GM19328 (cell line): Measurements from ENCODE around the gene KCTD1.
A peak's percentile ranks its signal among the peaks of the same experiment; 100 is the strongest.

Source experiments
- ATAC-seq: cut with Tn5 transposase; IDR thresholded peaks from one replicate; pipeline ENCODE4 v1.9.1; 2021; ENCODE audit warnings: mild to moderate bottlenecking, moderate library complexity; ENCODE audit not compliant: unreplicated experiment

KCTD1 gene

GRCh38 chr18:26549263-26550094 is 1.1 kb upstream of the KCTD1 start:
- ATAC-seq = no peak

- ATAC-seq = peak; percentile 53
These were observed 523 bp downstream of the KCTD1 start for GRCh38 chr18:26547646-26548414.

GRCh38 chr18:26546875-26547645 is 1.3 kb downstream of the KCTD1 start:
- no peak for ATAC-seq

GRCh38 chr18:26546170-26546874 is 2.0 kb downstream of the KCTD1 start:
- no peak for ATAC-seq

DNA sequence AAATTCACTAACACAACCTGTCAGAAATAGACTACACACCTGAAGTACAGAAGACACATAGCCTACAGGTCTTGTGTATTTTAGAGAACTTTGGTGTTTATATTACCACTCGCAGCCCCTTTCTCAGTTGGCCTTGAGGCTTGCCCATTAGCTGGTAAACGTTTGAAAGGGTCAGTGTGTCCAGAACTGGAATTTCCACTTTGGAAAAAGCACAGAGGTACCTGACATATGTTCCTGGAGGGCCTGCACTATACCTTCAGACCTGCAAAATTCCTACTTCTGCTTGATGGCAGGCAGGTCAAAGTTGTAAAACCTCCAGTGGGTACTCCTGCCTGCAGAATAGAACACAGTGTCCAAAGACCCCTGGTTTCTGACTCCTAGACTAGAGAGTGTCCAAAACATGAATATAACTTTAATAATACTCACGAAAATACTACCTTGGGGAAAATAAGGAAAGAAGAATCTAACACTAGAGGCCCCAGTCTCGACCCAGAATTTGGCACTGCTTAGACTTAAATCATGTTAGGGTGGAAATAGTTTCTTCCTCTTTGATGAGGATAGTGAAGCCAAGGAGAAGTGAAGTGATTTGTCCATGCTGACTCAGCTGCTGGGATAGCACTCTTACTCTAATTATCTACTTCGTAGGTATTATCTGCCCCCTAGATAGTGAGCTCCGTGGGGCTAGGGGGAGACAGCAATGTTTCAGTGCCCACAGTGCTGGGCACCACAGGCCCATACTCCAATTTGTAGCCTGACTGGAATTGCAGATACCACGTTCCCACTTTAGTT is 2.8 kb downstream of the KCTD1 start:
- ATAC-seq = no peak

DNA sequence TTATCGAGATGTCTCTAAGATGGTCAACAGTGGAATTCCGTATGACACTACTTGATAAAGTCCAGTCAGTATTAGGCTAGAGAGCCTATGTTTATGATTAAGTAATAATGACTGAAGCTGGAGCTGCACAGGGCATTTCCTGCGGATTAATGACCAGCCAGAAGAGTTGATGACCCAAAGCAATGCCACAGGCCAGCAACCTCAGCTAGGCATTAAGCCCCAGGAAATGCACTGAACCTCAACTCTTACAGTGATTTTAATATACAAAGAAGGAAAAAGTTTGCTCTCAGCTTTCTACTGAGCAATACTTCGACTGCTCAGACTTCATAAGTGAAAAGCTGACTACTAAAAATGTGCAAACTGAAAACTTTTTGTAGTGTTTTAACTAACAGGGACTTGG is 3.9 kb downstream of the KCTD1 start:
- no peak for ATAC-seq

DNA sequence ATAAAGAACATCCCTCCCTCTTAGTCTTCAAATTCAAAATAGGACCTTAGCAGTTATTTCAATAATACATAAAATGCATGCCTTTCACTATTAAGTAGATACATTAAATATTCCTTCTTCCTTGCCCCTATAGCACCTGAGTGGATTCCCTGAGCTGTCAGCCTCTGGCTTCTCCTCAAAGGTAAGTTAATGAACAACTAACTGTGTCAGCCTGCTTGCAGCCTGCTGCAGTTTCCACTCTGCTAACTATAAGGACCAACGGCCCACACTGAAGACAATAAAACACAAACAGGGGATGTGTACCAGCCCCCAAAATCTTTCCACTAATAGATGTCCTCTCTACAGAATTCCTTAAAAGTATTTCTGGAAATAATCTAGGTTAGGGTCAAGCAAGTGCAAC is 5.0 kb downstream of the KCTD1 start:
- no peak for ATAC-seq

DNA sequence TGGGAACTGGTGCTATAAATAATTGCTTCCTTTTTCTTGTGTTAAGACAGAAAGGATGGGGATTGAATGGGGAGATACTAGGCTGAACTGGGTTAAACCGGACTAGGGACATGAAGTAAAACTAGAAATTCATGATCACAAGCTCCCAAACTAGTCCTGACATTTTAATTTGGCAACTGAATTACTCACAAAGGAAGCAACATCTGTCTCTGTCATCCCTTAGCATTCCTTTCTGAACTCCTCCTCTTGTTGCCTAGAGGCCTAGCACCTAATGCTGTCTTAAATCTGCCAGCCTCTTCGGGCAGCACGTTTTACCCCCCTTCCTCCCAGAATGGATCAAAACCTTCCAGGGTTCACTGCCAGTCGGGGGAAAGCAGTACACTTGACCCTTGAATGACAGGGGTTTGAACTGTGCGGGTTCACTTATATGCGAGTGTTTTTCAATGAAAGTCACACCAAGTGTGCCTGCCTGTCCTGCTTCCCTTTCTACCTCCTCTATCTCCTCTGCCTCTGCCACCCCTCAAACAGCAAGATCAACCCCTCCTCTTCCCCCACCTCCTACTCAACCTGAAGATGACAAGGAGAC is 8.2 kb downstream of the KCTD1 start:
- ATAC-seq = no peak

GRCh38 chr18:26538524-26538923 is 9.8 kb downstream of the KCTD1 start:
- no peak for ATAC-seq

GRCh38 chr18:26536664-26537063 is 11.7 kb downstream of the KCTD1 start:
- ATAC-seq = no peak

GRCh38 chr18:26536032-26536431 is 12.3 kb downstream of the KCTD1 start:
- no peak for ATAC-seq

DNA sequence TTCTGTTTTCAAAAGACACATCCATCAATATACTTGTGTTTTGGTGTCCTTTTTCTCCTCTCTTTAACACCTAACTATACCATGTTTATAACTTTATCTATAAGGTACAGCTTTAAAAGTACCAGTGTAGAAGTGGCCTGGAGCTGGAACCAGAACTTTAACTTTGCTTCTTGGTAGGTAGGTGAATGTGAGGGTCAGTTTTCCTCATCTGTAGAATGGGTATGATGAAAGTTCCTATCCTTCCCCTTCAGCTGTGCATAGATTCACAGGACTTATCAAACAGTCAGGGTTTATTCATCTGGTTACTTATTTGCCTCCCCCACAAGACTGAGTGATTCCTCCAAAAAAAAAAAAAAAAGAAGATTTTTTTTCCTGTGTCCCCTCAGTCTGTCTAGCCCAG is 12.7 kb downstream of the KCTD1 start:
- no peak for ATAC-seq

GRCh38 chr18:26532367-26533340 is 15.7 kb downstream of the KCTD1 start:
- ATAC-seq = no peak

DNA sequence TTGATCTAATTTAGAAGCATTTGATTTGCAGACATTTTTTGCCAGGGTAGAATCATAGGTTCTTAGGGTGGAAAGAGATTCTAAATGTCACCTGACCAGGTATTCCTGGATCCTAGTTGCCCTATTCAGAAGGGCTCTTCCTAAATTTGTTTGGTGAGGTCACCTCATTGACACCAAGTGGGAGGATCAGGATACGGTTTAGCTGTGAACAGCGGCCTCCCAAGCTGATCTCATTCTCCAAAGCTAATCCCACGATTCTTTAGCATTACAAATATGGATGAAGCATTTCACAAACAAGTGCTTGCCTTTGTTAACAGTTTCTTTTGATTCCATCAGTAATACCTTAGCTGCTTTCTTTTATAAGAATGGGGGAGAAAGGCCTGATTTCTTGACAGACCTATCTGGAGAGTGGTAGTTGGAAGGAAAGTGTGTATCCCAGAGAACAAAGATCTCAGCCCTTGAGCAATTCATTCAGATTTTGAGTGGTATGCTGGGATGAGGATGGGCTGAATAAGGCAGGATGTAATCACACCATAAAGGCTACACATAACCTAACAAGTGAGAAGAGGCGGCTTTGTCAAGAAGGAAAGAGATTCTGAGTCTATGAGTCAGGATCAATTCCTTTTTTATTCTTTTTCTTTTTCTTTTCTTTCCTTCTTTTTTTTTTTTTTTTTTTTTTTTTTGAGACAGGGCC is 16.6 kb downstream of the KCTD1 start:
- no peak for ATAC-seq

DNA sequence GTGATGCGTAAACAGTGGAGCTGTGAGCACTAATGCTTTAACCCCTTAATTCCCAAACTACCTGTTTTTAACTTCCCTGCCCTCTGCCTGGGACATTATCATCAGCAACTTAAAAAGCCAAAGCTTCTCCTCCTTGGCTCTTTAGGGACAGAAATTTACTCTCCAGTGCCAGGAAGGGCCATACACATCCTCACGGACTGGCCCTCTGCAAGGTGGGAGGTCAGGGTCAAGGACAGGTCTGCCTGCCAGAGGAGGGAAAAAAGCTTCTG is 21.5 kb downstream of the KCTD1 start:
- no peak for ATAC-seq

DNA sequence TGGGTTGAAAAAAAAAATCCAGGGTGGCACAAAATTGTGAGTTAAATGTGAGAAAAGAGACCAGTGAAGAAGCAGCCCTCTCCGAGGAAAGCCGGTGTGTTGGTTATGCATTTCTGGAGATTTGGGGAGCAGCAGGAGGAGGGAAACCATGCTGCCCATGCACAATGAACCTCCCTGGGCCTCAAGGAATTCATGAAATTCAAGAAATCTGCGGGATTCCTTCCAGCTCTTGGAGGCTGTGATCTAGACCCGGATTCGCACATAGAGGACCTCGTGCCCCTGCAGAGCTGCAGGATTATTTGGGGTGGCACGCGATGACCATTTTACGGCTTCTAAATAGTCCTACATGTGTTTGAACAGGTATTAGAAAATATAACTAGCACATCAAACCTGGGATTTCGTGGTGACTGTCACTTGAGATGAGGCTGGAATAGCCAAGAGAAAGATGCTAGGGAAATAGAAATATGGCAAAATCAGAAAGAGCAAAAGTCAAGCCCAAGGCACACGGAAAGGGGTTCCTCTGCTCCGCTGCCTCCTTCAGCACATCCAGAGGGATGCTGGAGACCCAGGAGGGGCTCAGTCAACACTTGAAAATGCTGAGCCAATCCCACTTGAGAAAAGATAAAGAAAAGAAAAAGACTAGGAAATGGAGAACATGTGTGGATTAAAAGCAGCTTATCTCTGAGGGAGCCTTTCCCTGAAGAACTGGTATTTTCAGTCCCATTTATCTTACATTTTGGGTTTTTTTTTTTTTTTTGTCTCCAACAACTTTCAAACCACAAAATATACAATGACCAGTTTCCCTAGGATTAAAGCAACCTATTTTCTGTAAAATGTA is 22.0 kb downstream of the KCTD1 start:
- no peak for ATAC-seq
